BE2C (cell line): ENCODE data around the gene FGFRL1.
"Not testable (repeated sequence)": the region's sequence is repeated elsewhere in the genome, so short reads cannot be mapped to it uniquely, and the experiment has no call there.

Experiments
- DNase-seq: peaks from one replicate; pipeline ENCODE4 v3.0.0-alpha.2; 2020
- H3K27me3 ChIP-seq: fragments of 250-450 bp; sonication (Bioruptor Pico); 2 replicates; pipeline ENCODE4 v1.5.1; 2020; ENCODE audit warnings: mild to moderate bottlenecking
- H3K36me3 ChIP-seq: fragments of 250-450 bp; sonication (Bioruptor Pico); 2 replicates; pipeline ENCODE4 v1.5.1; 2020; ENCODE audit warnings: mild to moderate bottlenecking
- H3K4me1 ChIP-seq: fragments of 250-450 bp; sonication (Bioruptor Pico); 2 replicates; pipeline ENCODE4 v1.5.1; 2020
- H3K4me3 ChIP-seq: 2 replicates; pipeline ENCODE4 v1.5.1; 2011; ENCODE audit warnings: low read depth, low read length
- H3K9me3 ChIP-seq: fragments of 250-450 bp; sonication (Bioruptor Pico); 2 replicates; pipeline ENCODE4 v1.5.1; 2020
- CTCF ChIP-seq: IDR thresholded peaks from 2 replicates; pipeline ENCODE4 v1.5.1; 2012; ENCODE audit warnings: mild to moderate bottlenecking, low read depth, low read length

The FGFRL1 gene

GRCh38 chr4:974668-975067 lies 36.8 kb upstream of the FGFRL1 start:
- no peak for TF ChIP-seq CTCF
- peaks cover 33% of the 10 kb centered on the region for H3K27me3 ChIP-seq
- H3K4me3 ChIP-seq = no peak overlapping the region
- H3K36me3 ChIP-seq = no peaks in the 10 kb centered on the region
- no peaks in the 10 kb centered on the region for H3K9me3 ChIP-seq
- DNase-seq = no peak
- H3K4me1 ChIP-seq = no peaks in the 10 kb centered on the region

GRCh38 chr4:976016-976415 lies 35.4 kb upstream of the FGFRL1 start:
- H3K4me3 ChIP-seq, DNase-seq, H3K9me3 ChIP-seq, H3K36me3 ChIP-seq, H3K4me1 ChIP-seq: not testable (repeated sequence)
- peaks cover 21% of the 10 kb centered on the region for H3K27me3 ChIP-seq

- Histone ChIP-seq H3K4me1 (no peaks in the 10 kb centered on the region), H3K36me3 (no peaks in the 10 kb centered on the region), H3K9me3 (no peaks in the 10 kb centered on the region), H3K4me3 (no peak overlapping the region), H3K27me3 (no peaks in the 10 kb centered on the region)
- no peak for TF ChIP-seq CTCF
- DNase-seq = no peak
Measured at GRCh38 chr4:978957-979701, 32.3 kb upstream of the FGFRL1 start.

GRCh38 chr4:982291-982690 lies 29.1 kb upstream of the FGFRL1 start:
- Histone ChIP-seq H3K36me3 (no peaks in the 10 kb centered on the region), H3K4me1 (no peaks in the 10 kb centered on the region), H3K4me3 (no peak overlapping the region), H3K27me3 (peaks cover 10% of the 10 kb centered on the region), H3K9me3 (no peaks in the 10 kb centered on the region)
- no peak for TF ChIP-seq CTCF
- DNase-seq = no peak

- no peaks in the 10 kb centered on the region for H3K36me3 ChIP-seq
- H3K27me3 ChIP-seq = peaks cover 14% of the 10 kb centered on the region
- TF ChIP-seq CTCF = no peak
- no peak for DNase-seq
- no peaks in the 10 kb centered on the region for H3K9me3 ChIP-seq
- H3K4me1 ChIP-seq = no peaks in the 10 kb centered on the region
- no peak overlapping the region for H3K4me3 ChIP-seq
Measured at GRCh38 chr4:982814-983213, 28.6 kb upstream of the FGFRL1 start.

- H3K27me3 ChIP-seq = peaks cover 14% of the 10 kb centered on the region
- H3K9me3 ChIP-seq = no peaks in the 10 kb centered on the region
- DNase-seq = no peak
- no peak for TF ChIP-seq CTCF
- no peak overlapping the region for H3K4me3 ChIP-seq
- no peaks in the 10 kb centered on the region for H3K4me1 ChIP-seq
- H3K36me3 ChIP-seq = no peaks in the 10 kb centered on the region
Measured at GRCh38 chr4:984336-985054, 26.9 kb upstream of the FGFRL1 start.
